Heart left ventricle (tissue), 16 donors: Measurements from ENCODE around the gene CCDC197. TPM values are rescaled to one million over a fixed set of nuclear protein-coding genes. Genes with fewer than 3 reads are reported as not detected.

ENCODE experiments used
- ATAC-seq, 4 donors: fragments of 200-7000 bp; cut with Tn5 transposase; one replicate each; pipeline ENCODE4 v1.9.1; 2020 to 2022; ENCODE audit warnings: moderate library complexity in 4 of 4, mild to moderate bottlenecking in 3 of 4, moderate number of reproducible peaks in 1 of 4
- DNase-seq, 5 donors: peaks; one replicate each; pipeline ENCODE4 v3.0.0-alpha.2; 2020
- H3K27ac ChIP-seq, 12 donors: fragments of 200-600 bp; sonication (generic) in 4 of 12; one replicate each; pipeline versions ENCODE4 v1.5.0 to v1.8.0; 2016 to 2022; ENCODE audit warnings: mild to moderate bottlenecking in 2 of 12
- H3K27me3 ChIP-seq, 9 donors: fragments of 200-600 bp; sonication (generic) in 2 of 9; one replicate each; pipeline versions ENCODE4 v1.5.1 to v1.8.0; 2016 to 2022; ENCODE audit warnings: mild to moderate bottlenecking in 3 of 9
- H3K36me3 ChIP-seq, 9 donors: fragments of 200-600 bp; sonication (generic) in 2 of 9; one replicate each; pipeline versions ENCODE4 v1.5.0 to v1.8.0; 2018 to 2022; ENCODE audit warnings: mild to moderate bottlenecking in 2 of 9
- H3K4me1 ChIP-seq, 12 donors: fragments of 200-600 bp; sonication (generic) in 4 of 12; one replicate each; pipeline versions ENCODE4 v1.5.0 to v1.8.0; 2016 to 2022; ENCODE audit warnings: mild to moderate bottlenecking in 3 of 12
- H3K4me3 ChIP-seq, 12 donors: fragments of 200-600 bp; sonication (generic) in 4 of 12; one replicate each; pipeline versions ENCODE4 v1.5.0 to v1.8.0; 2017 to 2022; ENCODE audit warnings: mild to moderate bottlenecking in 9 of 12, moderate library complexity in 4 of 12
- H3K9me3 ChIP-seq, 12 donors: fragments of 200-600 bp; sonication (generic) in 4 of 12; one replicate each; pipeline versions ENCODE4 v1.5.0 to v1.8.0; 2016 to 2022; ENCODE audit warnings: mild to moderate bottlenecking in 1 of 12
- POLR2A ChIP-seq, 2 donors: fragments of 450-650 bp; IDR thresholded peaks; one replicate each; pipeline ENCODE4 v1.6.1; 2017; ENCODE audit warnings: antibody characterized with exemption in 2 of 2, mild to moderate bottlenecking in 2 of 2, moderate library complexity in 2 of 2
- WGBS, 4 donors: extraction: QIAGEN DNeasy Blood & Tissue Kit in 2 of 4; methylation state at CpG; one replicate each; pipeline versions ENCODE4 v1.1.5 to v1.1.7; 2013 to 2018; 5-methylcytosine and 5-hydroxymethylcytosine counted together
- intact Hi-C, 10 donors: fragments of 100-400 bp; cut with DNase I; formaldehyde crosslinking; loops; one replicate each; pipeline versions ENCODE4 v1.11.1 to v1.14.2; 2022
- polyA plus RNA-seq, 2 donors: library from polyadenylated mRNA; stranded (reverse); fragments of 200-250 nt; gene quantifications; one replicate each; pipeline ENCODE4 v1.2.3, GENCODE V29; 2013
- total RNA-seq, 9 donors: library from RNA; depleted of rRNA in 2 of 9; stranded (reverse); fragments of >200 nt in 2 of 9; fragmentation: NEBNext Ultra II Directional in 3 of 9; extraction: Animal tissue kit (Norgen Biotek cat#: 25700) in 3 of 9; gene quantifications; one replicate each; pipeline versions ENCODE4 v1.1.0 to v1.2.4, GENCODE V29; 2016 to 2023
- TF ChIP-seq, protein P1 (sequence below), 12 donors: fragments of 200-600 bp; sonication (generic) in 4 of 12; IDR thresholded peaks; one replicate each; pipeline versions ENCODE4 v1.5.0 to v1.8.0; 2018 to 2022; ENCODE audit warnings: antibody characterized with exemption in 12 of 12, mild to moderate bottlenecking in 5 of 12
- donor health status: ischemic (EF 13 %, LVEDD 7.1; RV severe dilation, severe dysfunction).
- donor health status: healthy with polysubstance abuse.
- donor health status: DM: no; HTN: yes; CAD: no.
- donor health status: DM: no; HTN: no; CAD: no.
- donor health status: ischemic (EF 25% LVEDD 6.9; RV normal size, moderate dysfunction).
- donor health status: ischemic (EF 25% LVEDD 5.7; RV mildly dilated, moderate dysfunction).
- donor health status: healthy.
- donor health status: DM: yes; HTN: yes; CAD: no.
- donor health status: ischemic (EF 35%, LVEDD 5.7; RV mildly dilated, moderate dysfunction).
- donor health status: nonischemic (EF 11% LVEDD 7.7; RV severe dilation, severe dysfunction).
- donor health status: DM: yes; HTN: yes; CAD: no.
- donor health status: PGD.
- donor health status: ischemic (EF 29% LVEDD 5.4; RV normal size, mild dysfunction).
- donor health status: nonischemic (EF 23%, LVEDD 6.1; RV moderate dilation, normal function).

Gene CCDC197
- total and polyA plus RNA-seq, 11 donors, result 0.23 to 1.4 (median 0.88) TPM; not detected in 4

GRCh38 chr14:94046696-94047250 is 49.7 kb downstream of the CCDC197 start:
- Histone ChIP-seq H3K27ac (no peak overlapping the region), H3K36me3 (peaks cover 0 to 78% (median 71%) of the 10 kb centered on the region in 9 donors), H3K4me1 (peaks cover 0 to 41% (median 27%) of the 10 kb centered on the region in 12 donors), H3K9me3 (no peaks in the 10 kb centered on the region), H3K27me3 (no peaks in the 10 kb centered on the region), H3K4me3 (no peak overlapping the region)
- ATAC-seq (no peak), DNase-seq (peak in 1 of 5 donors; percentile 7)
- TF ChIP-seq POLR2A (IDR thresholded peaks at IDR 0.05), result no peak
- TF ChIP-seq, protein P1, sequence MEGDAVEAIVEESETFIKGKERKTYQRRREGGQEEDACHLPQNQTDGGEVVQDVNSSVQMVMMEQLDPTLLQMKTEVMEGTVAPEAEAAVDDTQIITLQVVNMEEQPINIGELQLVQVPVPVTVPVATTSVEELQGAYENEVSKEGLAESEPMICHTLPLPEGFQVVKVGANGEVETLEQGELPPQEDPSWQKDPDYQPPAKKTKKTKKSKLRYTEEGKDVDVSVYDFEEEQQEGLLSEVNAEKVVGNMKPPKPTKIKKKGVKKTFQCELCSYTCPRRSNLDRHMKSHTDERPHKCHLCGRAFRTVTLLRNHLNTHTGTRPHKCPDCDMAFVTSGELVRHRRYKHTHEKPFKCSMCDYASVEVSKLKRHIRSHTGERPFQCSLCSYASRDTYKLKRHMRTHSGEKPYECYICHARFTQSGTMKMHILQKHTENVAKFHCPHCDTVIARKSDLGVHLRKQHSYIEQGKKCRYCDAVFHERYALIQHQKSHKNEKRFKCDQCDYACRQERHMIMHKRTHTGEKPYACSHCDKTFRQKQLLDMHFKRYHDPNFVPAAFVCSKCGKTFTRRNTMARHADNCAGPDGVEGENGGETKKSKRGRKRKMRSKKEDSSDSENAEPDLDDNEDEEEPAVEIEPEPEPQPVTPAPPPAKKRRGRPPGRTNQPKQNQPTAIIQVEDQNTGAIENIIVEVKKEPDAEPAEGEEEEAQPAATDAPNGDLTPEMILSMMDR (IDR thresholded peaks at IDR 0.05), result no peak
- intact Hi-C loops, result no loop called here
- WGBS, 4 donors, result 76 to 91% (median 82%) methylated on average over 7 of the region's 7 CpGs

DNA sequence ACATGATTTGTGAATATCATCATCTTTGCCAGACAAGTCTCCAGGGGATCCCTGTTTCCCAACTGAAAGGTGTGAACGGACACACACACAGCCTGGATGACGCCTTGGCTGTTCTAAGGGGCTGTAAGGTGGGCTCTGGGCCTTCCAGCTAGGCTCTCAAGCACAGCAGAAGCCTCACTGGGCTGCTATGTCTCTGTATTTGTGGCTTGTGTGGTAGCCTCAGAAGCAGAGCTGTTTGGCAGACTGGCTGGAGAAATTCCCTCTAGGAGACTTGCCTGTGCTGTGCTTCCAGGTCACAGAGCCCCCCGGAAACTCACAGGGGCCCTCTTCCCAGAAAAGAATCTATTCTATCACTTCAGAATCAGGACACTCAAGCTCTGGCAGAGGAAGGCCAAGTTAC is 50.5 kb downstream of the CCDC197 start:
- H3K9me3 ChIP-seq, result no peaks in the 10 kb centered on the region
- H3K27me3 ChIP-seq, result no peaks in the 10 kb centered on the region
- WGBS, 4 donors, result 82 to 91% (median 87%) methylated on average over 3 of the region's 3 CpGs
- peaks cover 0 to 86% (median 79%) of the 10 kb centered on the region in 9 donors for H3K36me3 ChIP-seq
- peaks cover 0 to 39% (median 23%) of the 10 kb centered on the region in 12 donors for H3K4me1 ChIP-seq
- no peak for ATAC-seq
- H3K27ac ChIP-seq, result no peak overlapping the region
- TF ChIP-seq, protein P1 (IDR thresholded peaks at IDR 0.05), result no peak
- TF ChIP-seq POLR2A (IDR thresholded peaks at IDR 0.05), result no peak
- no peak for DNase-seq
- H3K4me3 ChIP-seq, result no peak overlapping the region
- intact Hi-C loops, result no loop called here

- Histone ChIP-seq H3K27me3 (no peaks in the 10 kb centered on the region), H3K4me1 (peaks cover 0 to 37% (median 17%) of the 10 kb centered on the region in 12 donors), H3K36me3 (peaks cover 0 to 100% (median 92%) of the 10 kb centered on the region in 9 donors), H3K9me3 (no peaks in the 10 kb centered on the region), H3K4me3 (no peak overlapping the region), H3K27ac (peak overlapping the region in 1 of 12 donors; percentile 15)
- TF ChIP-seq, protein P1 (IDR thresholded peaks at IDR 0.05), result no peak
- TF ChIP-seq POLR2A (IDR thresholded peaks at IDR 0.05), result no peak
- DNase-seq, result no peak
- intact Hi-C loops, result no loop called here
- ATAC-seq, result no peak
- 67 to 79% (median 74%) methylated on average over 8 to 10 of the region's 10 CpGs for WGBS, 4 donors
Measured at GRCh38 chr14:94048691-94049624, 51.9 kb downstream of the CCDC197 start.

GRCh38 chr14:94049625-94050023 is 52.5 kb downstream of the CCDC197 start:
- Histone ChIP-seq H3K27me3 (no peaks in the 10 kb centered on the region), H3K4me3 (no peak overlapping the region), H3K27ac (no peak overlapping the region), H3K36me3 (peaks cover 0 to 100% (median 95%) of the 10 kb centered on the region in 9 donors), H3K9me3 (no peaks in the 10 kb centered on the region), H3K4me1 (peaks cover 0 to 37% (median 17%) of the 10 kb centered on the region in 12 donors)
- intact Hi-C loops, result loop anchor here in 4 of 10 donors (5.0 kb wide), 1 partner anchor 88 kb away; no protein-coding TSS in a partner anchor
- 44 to 100% (median 84%) methylated on average over 2 of the region's 2 CpGs for WGBS, 4 donors
- no peak for TF ChIP-seq POLR2A (IDR thresholded peaks at IDR 0.05)
- TF ChIP-seq, protein P1 (IDR thresholded peaks at IDR 0.05), result no peak
- no peak for ATAC-seq
- no peak for DNase-seq
